ENCODE results near the gene OR2L2.

DNA sequence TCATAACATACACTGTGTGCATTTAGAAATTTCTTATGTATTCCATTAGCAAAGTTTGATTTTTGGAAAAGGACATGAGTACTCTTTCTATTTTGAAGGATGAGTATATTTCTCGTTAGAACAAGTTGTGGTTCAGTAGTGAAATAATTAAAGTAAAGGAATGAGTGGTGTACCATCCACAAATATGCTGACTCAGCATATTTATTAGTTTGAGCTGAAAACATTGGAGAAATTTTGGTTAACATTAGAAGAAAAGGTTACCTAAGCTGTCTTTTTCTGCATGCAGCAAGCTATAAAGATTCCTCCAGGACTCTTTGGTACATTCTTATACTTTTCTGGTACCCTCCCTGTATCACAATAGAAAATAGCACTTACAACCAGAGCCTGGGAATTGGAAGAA, 22.1 kb upstream of the OR2L2 start:
- TF ChIP-seq CTCF (conservative IDR thresholded peaks at IDR 0.05 in 1 of 2, IDR thresholded peaks at IDR 0.05 in 1 of 2; ENCODE audit: low read depth in 1 of 2, low read length in 2 of 2) (no peak), EZH2 (IDR thresholded peaks at IDR 0.05; ENCODE audit: low read length, missing control alignments) (no peak)

All from fibroblast of lung (primary cell).